H1 (cell line): ENCODE measurements around the gene OTOGL. TPM values are rescaled to one million over a fixed set of nuclear protein-coding genes. Genes with fewer than 3 reads are reported as not detected.

Experiments used
- CTCF ChIA-PET: fragments of 300-600 bp; sonication (Branson Sonifier 250); formaldehyde crosslinking; loops from one replicate; lab custom pipeline; 2021; ENCODE audit not compliant: partially characterized antibody; lab: Charles Lee
- POLR2A ChIA-PET: fragments of 300-600 bp; sonication (Branson Sonifier 250); formaldehyde crosslinking; loops from one replicate; lab custom pipeline; 2021; ENCODE audit warnings: inconsistent platforms; ENCODE audit not compliant: partially characterized antibody; lab: Charles Lee
- DNase-seq, 2 experiments: peaks; one replicate each; pipeline versions ENCODE4 v3.0.0 to v3.0.0-alpha.2; 2010 to 2022; ENCODE audit warnings: low spot score in 2 of 2, low read depth in 1 of 2, mixed read lengths in 1 of 2
- FAIRE-seq: peaks from 2 replicates; lab custom pipeline; 2011; peaks lifted over from hg19 to GRCh38; lab: Jason Lieb, UNC
- H2AFZ ChIP-seq: 2 replicates; pipeline ENCODE4 v1.8.1; 2012; ENCODE audit warnings: low read length, inconsistent platforms
- H2AK5ac ChIP-seq: 2 replicates; pipeline ENCODE4 v1.6.1; 2013; ENCODE audit warnings: low read depth, low read length
- H2BK120ac ChIP-seq: replicated peaks from 2 replicates; pipeline ENCODE3; 2013; ENCODE audit warnings: low read depth, low read length, inconsistent platforms
- H2BK12ac ChIP-seq: 2 replicates; pipeline ENCODE4 v1.6.1; 2013; ENCODE audit warnings: low read depth, low read length
- H2BK15ac ChIP-seq: 2 replicates; pipeline ENCODE4 v1.6.1; 2013; ENCODE audit warnings: low read length
- H2BK20ac ChIP-seq: 2 replicates; pipeline ENCODE4 v1.6.1; 2013; ENCODE audit warnings: low read length
- H2BK5ac ChIP-seq: 2 replicates; pipeline ENCODE4 v1.6.1; 2013; ENCODE audit warnings: low read depth, low read length
- H3K14ac ChIP-seq: 2 replicates; pipeline ENCODE4 v1.6.1; 2013; ENCODE audit warnings: inconsistent platforms; ENCODE audit not compliant: insufficient read length
- H3K18ac ChIP-seq: 2 replicates; pipeline ENCODE4 v1.6.1; 2013; ENCODE audit warnings: low read length; ENCODE audit errors: extremely low read depth
- H3K23ac ChIP-seq: 2 replicates; pipeline ENCODE4 v1.6.1; 2013; ENCODE audit warnings: inconsistent platforms; ENCODE audit not compliant: insufficient read length
- H3K23me2 ChIP-seq: 2 replicates; pipeline ENCODE4 v1.6.1; 2013; ENCODE audit warnings: low read depth, low read length
- H3K27ac ChIP-seq: 2 replicates; pipeline ENCODE4 v1.6.1; 2011; ENCODE audit warnings: low read depth, low read length, inconsistent platforms
- H3K27me3 ChIP-seq, 4 experiments: replicated peaks in 1 of 4; 1 replicate in 1 of 4; 2 replicates in 3 of 4; pipeline versions ENCODE4 v1.6.1 to v1.8.1; 2011 to 2013; ENCODE audit warnings: low read length in 3 of 4, mild to moderate bottlenecking in 3 of 4, inconsistent platforms in 2 of 4, mixed read lengths in 2 of 4, moderate library complexity in 1 of 4; ENCODE audit not compliant: control insufficient read depth in 3 of 4, insufficient read depth in 3 of 4; ENCODE audit errors: extremely low read depth in 1 of 4
- H3K36me3 ChIP-seq, 4 experiments: 2 replicates each; pipeline versions ENCODE4 v1.6.1 to v1.8.1; 2011 to 2013; ENCODE audit warnings: mild to moderate bottlenecking in 4 of 4, low read length in 3 of 4, moderate library complexity in 2 of 4, control low read depth in 1 of 4, inconsistent platforms in 1 of 4; ENCODE audit not compliant: insufficient read depth in 4 of 4, control insufficient read depth in 2 of 4
- H3K4ac ChIP-seq: replicated peaks from 2 replicates; pipeline ENCODE3; 2013; ENCODE audit warnings: low read length, low read depth, mixed read lengths, inconsistent platforms; ENCODE audit not compliant: insufficient read length
- H3K4me1 ChIP-seq, 4 experiments: replicated peaks in 1 of 4; 1 replicate in 1 of 4; 2 replicates in 3 of 4; pipeline versions ENCODE4 v1.6.1 to v1.8.1; 2011 to 2013; ENCODE audit warnings: low read length in 3 of 4, inconsistent platforms in 2 of 4, mixed read lengths in 1 of 4; ENCODE audit not compliant: insufficient read depth in 4 of 4, control insufficient read depth in 3 of 4
- H3K4me2 ChIP-seq, 2 experiments: 2 replicates each; pipeline versions ENCODE4 v1.6.1 to v1.8.1; 2011 to 2013; ENCODE audit warnings: low read depth in 2 of 2, low read length in 2 of 2, control low read depth in 1 of 2, inconsistent platforms in 1 of 2, mild to moderate bottlenecking in 1 of 2; ENCODE audit not compliant: insufficient read depth in 1 of 2
- H3K4me3 ChIP-seq, 4 experiments: fragments of 200-600, 300-600 bp in 1 of 4; sonication (generic), shearing (Covaris generic), sonication (Bioruptor Twin) in 1 of 4; 2 replicates each; pipeline versions ENCODE4 v1.5.1 to v1.8.1; 2011 to 2016; ENCODE audit warnings: low read length in 4 of 4, low read depth in 3 of 4, control low read depth in 2 of 4, inconsistent platforms in 2 of 4, mild to moderate bottlenecking in 2 of 4, mixed read lengths in 1 of 4, moderate library complexity in 1 of 4; ENCODE audit not compliant: insufficient read depth in 2 of 4; ENCODE audit errors: extremely low read depth in 1 of 4
- H3K56ac ChIP-seq: replicated peaks from 2 replicates; pipeline ENCODE3; 2013; ENCODE audit warnings: low read depth, mild to moderate bottlenecking, mixed read lengths, low read length, inconsistent platforms; ENCODE audit not compliant: insufficient read length
- H3K79me1 ChIP-seq: 2 replicates; pipeline ENCODE4 v1.6.1; 2013; ENCODE audit warnings: low read depth, low read length, control low read depth
- H3K79me2 ChIP-seq, 2 experiments: 2 replicates each; pipeline versions ENCODE4 v1.6.1 to v1.8.1; 2012 to 2013; ENCODE audit warnings: low read length in 2 of 2, mild to moderate bottlenecking in 2 of 2, inconsistent platforms in 1 of 2; ENCODE audit not compliant: insufficient read depth in 2 of 2, control insufficient read depth in 1 of 2
- H3K9ac ChIP-seq, 4 experiments: replicated peaks in 1 of 4; 1 replicate in 1 of 4; 2 replicates in 3 of 4; pipeline versions ENCODE4 v1.6.1 to v1.8.1; 2011 to 2013; ENCODE audit warnings: low read depth in 3 of 4, low read length in 3 of 4, control low read depth in 2 of 4, mild to moderate bottlenecking in 2 of 4, moderate library complexity in 2 of 4, inconsistent platforms in 1 of 4; ENCODE audit errors: extremely low read depth in 1 of 4
- H3K9me3 ChIP-seq, 2 experiments: 2 replicates each; pipeline versions ENCODE4 v1.6.1 to v1.8.1; 2012 to 2013; ENCODE audit warnings: mild to moderate bottlenecking in 2 of 2, moderate library complexity in 2 of 2, control low read depth in 1 of 2, inconsistent platforms in 1 of 2, low read depth in 1 of 2, low read length in 1 of 2, mixed read lengths in 1 of 2; ENCODE audit not compliant: insufficient read depth in 2 of 2
- H4K20me1 ChIP-seq, 2 experiments: replicated peaks in 1 of 2; 2 replicates each; pipeline versions ENCODE3 to v1.8.1; 2011 to 2013; ENCODE audit warnings: inconsistent platforms in 2 of 2, low read length in 2 of 2, mild to moderate bottlenecking in 1 of 2; ENCODE audit not compliant: insufficient read depth in 2 of 2, control insufficient read depth in 1 of 2
- H4K5ac ChIP-seq: 2 replicates; pipeline ENCODE4 v1.6.1; 2013; ENCODE audit warnings: low read length, low read depth, mixed read lengths, inconsistent platforms; ENCODE audit not compliant: insufficient read length
- H4K8ac ChIP-seq: 2 replicates; pipeline ENCODE4 v1.8.0; 2013; ENCODE audit warnings: mild to moderate bottlenecking, moderate library complexity, low read length, inconsistent platforms; ENCODE audit not compliant: insufficient read depth; ENCODE audit errors: extremely low read depth
- H4K91ac ChIP-seq: replicated peaks from 2 replicates; pipeline ENCODE3; 2013; ENCODE audit warnings: low read length, mixed read lengths, inconsistent platforms; ENCODE audit not compliant: insufficient read length
- ATF3 ChIP-seq: IDR thresholded peaks from 2 replicates; pipeline ENCODE4 v1.6.1; 2011; ENCODE audit warnings: low read depth, mild to moderate bottlenecking, low read length; ENCODE audit not compliant: insufficient read depth
- EGR1 ChIP-seq: IDR thresholded peaks from 2 replicates; pipeline ENCODE4 v1.6.1; 2011; ENCODE audit warnings: low read depth, low read length, borderline replicate concordance
- FOSL1 ChIP-seq: IDR thresholded peaks from 2 replicates; pipeline ENCODE4 v1.6.1; 2011; ENCODE audit warnings: mild to moderate bottlenecking, low read depth, low read length, moderate library complexity; ENCODE audit not compliant: insufficient read depth
- HDAC2 ChIP-seq, 2 experiments: fragments of 300-600 bp in 1 of 2; sonication (generic) in 1 of 2; IDR thresholded peaks; 2 replicates each; pipeline ENCODE4 v1.6.1; 2011 to 2012; ENCODE audit warnings: low read depth in 2 of 2, low read length in 2 of 2, mild to moderate bottlenecking in 2 of 2, moderate library complexity in 2 of 2, borderline replicate concordance in 1 of 2, inconsistent platforms in 1 of 2
- JUN ChIP-seq: IDR thresholded peaks from 2 replicates; pipeline ENCODE4 v1.6.1; 2011; ENCODE audit warnings: low read depth, mild to moderate bottlenecking, improper control_type of control experiment, low read length
- JUND ChIP-seq: IDR thresholded peaks from 2 replicates; pipeline ENCODE4 v1.6.1; 2011; ENCODE audit warnings: mild to moderate bottlenecking, improper control_type of control experiment, low read length
- MAFK ChIP-seq: IDR thresholded peaks from 2 replicates; pipeline ENCODE4 v1.6.1; 2012; ENCODE audit warnings: low read depth, mild to moderate bottlenecking, improper control_type of control experiment, low read length
- RNF2 ChIP-seq: fragments of 200-900, 300-1000 bp; sonication (generic); IDR thresholded peaks from 2 replicates; pipeline ENCODE4 v1.7.1; 2016; ENCODE audit warnings: borderline replicate concordance, low read depth, mild to moderate bottlenecking, antibody characterized with exemption, low read length; ENCODE audit not compliant: poor library complexity, severe bottlenecking; ENCODE audit errors: missing control alignments
- SP1 ChIP-seq: IDR thresholded peaks from 2 replicates; pipeline ENCODE4 v1.6.1; 2011; ENCODE audit warnings: low read depth, low read length
- TAF1 ChIP-seq: IDR thresholded peaks from 2 replicates; pipeline ENCODE4 v1.6.1; 2011; ENCODE audit warnings: mild to moderate bottlenecking, low read depth, low read length
- TAF7 ChIP-seq: optimal IDR thresholded peaks from 2 replicates; pipeline ENCODE3; 2011; ENCODE audit warnings: low read depth, mild to moderate bottlenecking, inconsistent platforms, low read length, moderate library complexity, borderline replicate concordance
- WGBS, 2 experiments: shearing (Covaris generic) in 1 of 2; methylation state at CpG; one replicate each; pipeline versions ENCODE4 v1.1.6 to v1.1.7; 2013 to 2015; ENCODE audit warnings: low lambda C conversion rate in 2 of 2, mixed read lengths in 2 of 2, inconsistent platforms in 1 of 2, low coverage in 1 of 2, missing lambda C conversion rate in 1 of 2; ENCODE audit not compliant: insufficient replicate concordance in 2 of 2, insufficient coverage in 1 of 2, insufficient read length in 1 of 2; ENCODE audit errors: extremely low coverage in 1 of 2, missing lambda C conversion rate in 1 of 2; 5-methylcytosine and 5-hydroxymethylcytosine counted together
- polyA plus RNA-seq, 7 experiments: library from polyadenylated mRNA; depleted of rRNA in 3 of 7; stranded (reverse) in 5 of 7; unstranded in 2 of 7; fragments of >200 nt in 5 of 7; fragments of 200-250 nt in 2 of 7; gene quantifications; 1 replicate in 5 of 7; 2 replicates in 1 of 7; 4 replicates in 1 of 7; pipeline versions ENCODE4 v1.2.1 to v1.2.3, GENCODE V29; 2011 to 2013; ENCODE audit warnings: missing spikeins in 2 of 7, mixed read lengths in 2 of 7
- total RNA-seq: library from RNA; stranded (reverse); fragmentation: NEBNext Ultra II Directional; extraction: Animal tissue kit (Norgen Biotek cat#: 25700); gene quantifications from 2 replicates; pipeline ENCODE4 v1.2.1, GENCODE V29; 2021

OTOGL gene
- total and polyA plus RNA-seq, 2 of the 8 experiments (the other 6 are each of a cell fraction or from before 2014, with no cell fraction given) = 0.12 to 0.17 TPM

- no peak overlapping the region for H4K5ac ChIP-seq
- 92% methylated on average over 3 of the region's 3 CpGs; no CpG with 5 or more reads in 1 of the 2 experiments for WGBS, 2 experiments
- no peaks in the 10 kb centered on the region for H3K79me2 ChIP-seq
- H2BK5ac ChIP-seq = no peak overlapping the region
- no peak for DNase-seq
- no peak overlapping the region for H3K4me2 ChIP-seq
- no peak overlapping the region for H3K4me3 ChIP-seq
- H3K79me1 ChIP-seq = no peaks in the 10 kb centered on the region
- no peak overlapping the region for H4K91ac ChIP-seq
- H2AFZ ChIP-seq = no peak overlapping the region
- H3K23me2 ChIP-seq = no peaks in the 10 kb centered on the region
- no peak overlapping the region for H2BK12ac ChIP-seq
- H3K18ac ChIP-seq = no peak overlapping the region
- H3K9ac ChIP-seq = no peak overlapping the region
- FAIRE-seq = no peak
- H3K4ac ChIP-seq = no peak overlapping the region
- no peaks in the 10 kb centered on the region for H3K9me3 ChIP-seq
- H3K14ac ChIP-seq = no peak overlapping the region
- no peak overlapping the region for H4K8ac ChIP-seq
- POLR2A ChIA-PET = no interaction called here
- no peaks in the 10 kb centered on the region for H3K4me1 ChIP-seq
- no peak overlapping the region for H3K23ac ChIP-seq
- H2AK5ac ChIP-seq = no peak overlapping the region
- no peak overlapping the region for H2BK15ac ChIP-seq
- no peaks in the 10 kb centered on the region for H3K36me3 ChIP-seq
- H4K20me1 ChIP-seq = no peaks in the 10 kb centered on the region
- TF ChIP-seq EGR1 (no peak), RNF2 (no peak), MAFK (no peak), JUN (no peak), HDAC2 (IDR thresholded peaks at IDR 0.05; ENCODE audit: borderline replicate concordance in 1 of 2, low read depth in 2 of 2, low read length in 2 of 2) (no peak), TAF7 (no peak), SP1 (no peak), ATF3 (no peak), JUND (no peak), FOSL1 (no peak), TAF1 (no peak)
- no peak overlapping the region for H3K27ac ChIP-seq
- no peak overlapping the region for H3K56ac ChIP-seq
- CTCF ChIA-PET = interaction anchor here (0.6 to 7.3 kb wide), 8 partner anchors 13 to 600 kb away, joined by 3 to 136 read pairs (median 4); no protein-coding TSS in a partner anchor
- no peak overlapping the region for H2BK120ac ChIP-seq
- no peaks in the 10 kb centered on the region for H3K27me3 ChIP-seq
- no peak overlapping the region for H2BK20ac ChIP-seq
Measured at GRCh38 chr12:80272387-80272915, 173.1 kb downstream of the OTOGL start.
